ENCODE data around the gene TMEM154. TPM values are rescaled to one million over a fixed set of nuclear protein-coding genes. Genes with fewer than 3 reads are reported as not detected.

TMEM154 gene
- total RNA-seq, 4 donors from 2014 or later: 1.8 to 5.4 (median 3.9) TPM

DNA sequence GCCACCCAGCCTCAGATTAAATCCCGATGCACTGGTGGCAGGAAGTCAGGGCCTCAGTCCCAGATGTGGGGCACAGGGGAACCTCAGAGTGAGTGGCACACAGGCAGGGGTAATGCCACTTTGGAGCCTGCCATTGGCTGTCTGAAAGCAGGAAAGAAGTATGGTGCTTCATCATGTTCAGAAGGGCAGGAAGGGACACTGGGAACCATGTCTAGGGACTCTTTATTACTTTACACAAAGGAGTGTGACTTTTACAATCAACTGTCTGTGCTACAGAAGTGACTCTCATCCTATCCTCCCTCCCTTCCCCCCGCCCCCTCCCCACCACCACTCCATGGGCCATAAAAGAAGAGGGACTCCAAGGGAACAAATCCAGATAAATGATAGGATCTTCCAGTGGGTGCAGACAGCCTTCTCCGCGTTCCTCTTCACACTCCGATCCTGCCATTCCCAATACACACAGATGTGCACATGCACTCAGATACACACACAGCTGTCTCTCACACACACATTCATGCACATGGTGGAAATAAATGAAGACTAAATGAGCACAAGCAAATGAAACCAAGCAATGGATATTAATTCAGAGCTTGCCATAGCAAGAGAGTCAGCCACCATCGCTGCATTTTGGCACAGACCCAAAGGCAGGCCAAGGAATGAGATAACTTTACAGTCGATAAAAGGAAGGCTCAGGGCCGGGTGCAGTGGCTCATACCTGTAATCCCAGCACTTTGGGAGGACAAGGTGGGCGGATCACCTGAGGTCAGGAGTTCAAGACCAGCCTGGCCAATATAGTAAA is 2.5 kb upstream of the TMEM154 start:
- H3K4me3 ChIP-seq: no peak overlapping the region
- no peak overlapping the region for H3K27ac ChIP-seq
- TF ChIP-seq POLR2AphosphoS5 (IDR thresholded peaks at IDR 0.05): no peak
- no peak for TF ChIP-seq EP300 (IDR thresholded peaks at IDR 0.05; ENCODE audit: low read depth)
- TF ChIP-seq, protein P1, sequence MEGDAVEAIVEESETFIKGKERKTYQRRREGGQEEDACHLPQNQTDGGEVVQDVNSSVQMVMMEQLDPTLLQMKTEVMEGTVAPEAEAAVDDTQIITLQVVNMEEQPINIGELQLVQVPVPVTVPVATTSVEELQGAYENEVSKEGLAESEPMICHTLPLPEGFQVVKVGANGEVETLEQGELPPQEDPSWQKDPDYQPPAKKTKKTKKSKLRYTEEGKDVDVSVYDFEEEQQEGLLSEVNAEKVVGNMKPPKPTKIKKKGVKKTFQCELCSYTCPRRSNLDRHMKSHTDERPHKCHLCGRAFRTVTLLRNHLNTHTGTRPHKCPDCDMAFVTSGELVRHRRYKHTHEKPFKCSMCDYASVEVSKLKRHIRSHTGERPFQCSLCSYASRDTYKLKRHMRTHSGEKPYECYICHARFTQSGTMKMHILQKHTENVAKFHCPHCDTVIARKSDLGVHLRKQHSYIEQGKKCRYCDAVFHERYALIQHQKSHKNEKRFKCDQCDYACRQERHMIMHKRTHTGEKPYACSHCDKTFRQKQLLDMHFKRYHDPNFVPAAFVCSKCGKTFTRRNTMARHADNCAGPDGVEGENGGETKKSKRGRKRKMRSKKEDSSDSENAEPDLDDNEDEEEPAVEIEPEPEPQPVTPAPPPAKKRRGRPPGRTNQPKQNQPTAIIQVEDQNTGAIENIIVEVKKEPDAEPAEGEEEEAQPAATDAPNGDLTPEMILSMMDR (IDR thresholded peaks at IDR 0.05): no peak
- no peak for TF ChIP-seq POLR2A (IDR thresholded peaks at IDR 0.05)
- H3K36me3 ChIP-seq: no peaks in the 10 kb centered on the region
- no peaks in the 10 kb centered on the region for H3K27me3 ChIP-seq
- intact Hi-C loops (cut with DNase I; ENCODE audit: low total_unique reads): no loop called here
- H3K9me3 ChIP-seq: no peaks in the 10 kb centered on the region
- H3K4me1 ChIP-seq: peaks cover 0 to 20% (median 6%) of the 10 kb centered on the region in 4 donors
- in situ Hi-C loops (cut with MboI; ENCODE audit: low pct_ligation_motif_present in 1 of 4, low pct_unique_long_range_greater_than_20kb in 1 of 4, low sequenced_read_pairs in 3 of 4): no loop called here
- peak; percentile 52 for DNase-seq
- 55% methylated on average over 4 to 9 of the region's 9 CpGs for WGBS, 2 donors (ENCODE audit: low coverage in 1 of 2)

DNA sequence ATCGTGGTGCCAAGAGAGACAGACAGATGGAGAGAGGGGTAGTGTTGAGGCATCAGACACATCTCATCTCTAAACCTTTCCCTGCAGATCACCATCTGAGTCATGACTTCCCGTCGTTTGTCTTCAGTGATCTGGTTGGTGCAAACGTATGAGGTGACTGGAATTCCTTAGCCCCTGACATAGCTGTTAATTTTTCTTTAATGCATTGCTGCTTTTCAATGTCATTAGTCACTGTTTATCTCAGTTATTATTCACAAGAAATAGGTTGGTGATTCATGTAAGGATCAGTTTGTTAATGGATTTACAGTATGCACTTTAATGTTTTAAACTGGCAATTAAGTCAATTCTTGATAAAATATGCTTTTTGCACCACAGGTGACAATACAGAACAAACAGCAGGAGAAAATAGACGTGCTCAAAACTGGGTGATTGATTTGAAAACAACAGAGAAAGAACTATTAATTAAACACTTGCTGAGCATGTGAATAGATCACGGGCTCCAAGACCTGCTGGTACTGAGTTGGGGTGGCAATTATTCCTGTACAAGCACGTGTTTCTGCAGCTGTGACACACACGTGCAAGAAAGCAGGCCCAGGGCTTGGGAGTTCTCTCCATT is 1.3 kb upstream of the TMEM154 start:
- H3K27me3 ChIP-seq: no peaks in the 10 kb centered on the region
- intact Hi-C loops (cut with DNase I; ENCODE audit: low total_unique reads): no loop called here
- in situ Hi-C loops (cut with MboI; ENCODE audit: low pct_ligation_motif_present in 1 of 4, low pct_unique_long_range_greater_than_20kb in 1 of 4, low sequenced_read_pairs in 3 of 4): no loop called here
- H3K4me3 ChIP-seq: no peak overlapping the region
- WGBS, 2 donors (ENCODE audit: low coverage in 1 of 2): 73 to 74% methylated on average over 8 of the region's 8 CpGs
- H3K27ac ChIP-seq: no peak overlapping the region
- no peak for DNase-seq
- H3K36me3 ChIP-seq: no peaks in the 10 kb centered on the region
- TF ChIP-seq, protein P1 (IDR thresholded peaks at IDR 0.05): no peak
- no peaks in the 10 kb centered on the region for H3K9me3 ChIP-seq
- peaks cover 0 to 20% (median 6%) of the 10 kb centered on the region in 4 donors for H3K4me1 ChIP-seq

DNA sequence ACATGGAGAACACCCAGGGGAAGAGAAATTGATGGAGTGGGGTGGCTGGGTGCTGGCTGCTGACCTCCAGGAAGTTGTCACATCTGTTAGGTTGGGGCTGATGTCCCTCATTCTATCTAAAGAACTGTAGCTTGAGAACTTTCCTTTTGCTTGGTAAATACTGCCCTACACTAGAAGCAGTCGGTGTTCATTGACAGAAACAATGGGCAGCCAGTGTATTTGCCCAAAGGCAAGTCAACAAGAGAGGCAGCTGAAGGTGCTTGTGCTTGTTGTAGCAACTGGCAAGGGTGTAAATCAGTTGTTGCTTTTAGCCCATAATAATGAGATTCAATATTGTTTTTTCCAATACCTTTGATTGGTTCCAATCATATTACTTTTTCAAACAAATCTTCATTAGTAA is 956 bp downstream of the TMEM154 start:
- Histone ChIP-seq H3K9me3 (no peaks in the 10 kb centered on the region), H3K4me3 (peak overlapping the region in 2 of 4 donors; percentile 39 to 64), H3K27ac (peak overlapping the region in 1 of 4 donors; percentile 6), H3K27me3 (no peaks in the 10 kb centered on the region), H3K36me3 (no peaks in the 10 kb centered on the region), H3K4me1 (peaks cover 0 to 28% (median 6%) of the 10 kb centered on the region in 4 donors)
- 42% methylated on average over 1 of the region's 1 CpG; no CpG with 5 or more reads in 1 of the 2 donors for WGBS, 2 donors (ENCODE audit: low coverage in 1 of 2)
- in situ Hi-C loops (cut with MboI; ENCODE audit: low pct_ligation_motif_present in 1 of 4, low pct_unique_long_range_greater_than_20kb in 1 of 4, low sequenced_read_pairs in 3 of 4): no loop called here
- intact Hi-C loops (cut with DNase I; ENCODE audit: low total_unique reads): no loop called here
- TF ChIP-seq POLR2AphosphoS5 (IDR thresholded peaks at IDR 0.05) (no peak), EP300 (IDR thresholded peaks at IDR 0.05; ENCODE audit: low read depth) (no peak), POLR2A (IDR thresholded peaks at IDR 0.05) (no peak)
- TF ChIP-seq, protein P1 (IDR thresholded peaks at IDR 0.05): no peak
- no peak for DNase-seq

DNA sequence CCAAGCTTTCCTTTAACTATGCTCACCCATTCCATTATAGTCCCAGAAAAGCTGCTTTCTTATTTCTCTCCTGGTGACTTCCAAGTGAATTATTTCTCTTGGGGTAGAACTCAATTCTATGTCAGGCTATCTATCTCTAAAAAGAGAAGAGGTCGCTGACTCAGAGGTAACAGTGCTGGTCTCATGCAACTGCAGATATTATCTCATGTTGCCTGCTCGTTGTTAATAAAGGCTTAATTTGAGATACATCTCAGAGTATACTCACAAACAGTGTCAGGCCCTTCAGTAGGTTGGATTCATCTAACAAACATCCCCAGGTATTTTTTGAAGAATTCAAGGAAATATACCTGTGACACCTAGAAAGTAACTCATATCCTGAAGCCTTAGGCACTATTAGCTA is 2.7 kb downstream of the TMEM154 start:
- Histone ChIP-seq H3K36me3 (no peaks in the 10 kb centered on the region), H3K4me3 (no peak overlapping the region), H3K9me3 (no peaks in the 10 kb centered on the region), H3K27ac (no peak overlapping the region), H3K4me1 (peaks cover 0 to 29% (median 6%) of the 10 kb centered on the region in 4 donors), H3K27me3 (no peaks in the 10 kb centered on the region)
- in situ Hi-C loops (cut with MboI; ENCODE audit: low pct_ligation_motif_present in 1 of 4, low pct_unique_long_range_greater_than_20kb in 1 of 4, low sequenced_read_pairs in 3 of 4) (no loop called here), intact Hi-C loops (cut with DNase I; ENCODE audit: low total_unique reads) (no loop called here)
- TF ChIP-seq EP300 (IDR thresholded peaks at IDR 0.05; ENCODE audit: low read depth) (no peak), POLR2AphosphoS5 (IDR thresholded peaks at IDR 0.05) (no peak)
- TF ChIP-seq, protein P1 (IDR thresholded peaks at IDR 0.05): no peak
- 75 to 95% methylated on average over 2 of the region's 2 CpGs for WGBS, 2 donors (ENCODE audit: low coverage in 1 of 2)
- DNase-seq: no peak

Measured in transverse colon (tissue), 4 donors.